ENCODE data around the gene HTRA2.
A peak's percentile ranks its signal among the peaks of the same experiment; 100 is the strongest.

The HTRA2 gene

DNA sequence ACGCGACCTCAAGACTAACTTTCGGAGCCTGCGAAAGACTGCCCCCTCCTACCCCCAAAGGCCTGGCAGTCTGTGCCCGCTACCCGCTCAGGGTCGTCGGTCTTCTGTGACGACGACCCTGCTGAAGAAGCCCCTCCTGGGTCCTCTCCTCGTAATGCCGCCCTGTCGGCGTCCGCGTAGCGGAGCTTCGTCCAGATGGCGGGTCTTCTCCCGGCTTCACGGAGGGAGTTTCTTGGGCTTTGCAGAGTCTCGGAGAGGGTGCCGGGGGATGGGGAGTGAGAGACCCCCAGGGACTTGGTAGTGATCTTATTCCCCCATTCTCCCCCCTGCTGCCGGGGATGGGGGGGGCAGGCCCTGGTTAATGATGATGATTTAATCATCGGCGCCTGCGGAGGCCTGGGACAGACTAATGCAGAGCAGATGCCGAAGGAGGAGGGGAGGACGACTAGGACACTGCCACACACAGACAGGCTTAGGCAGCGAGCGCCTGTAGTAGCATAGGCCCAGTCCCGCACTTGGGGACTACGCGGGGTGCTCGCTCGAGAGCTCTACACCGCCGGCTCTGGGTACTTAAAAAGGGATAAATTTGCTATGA lies 21.7 kb upstream of the HTRA2 start:
- Histone ChIP-seq H3K4me3 (ENCODE audit: insufficient read depth, low read depth, low read length, poor library complexity, severe bottlenecking) (peak overlapping the region; percentile 99), H3K27ac (ENCODE audit: insufficient read depth, low read length, poor library complexity, severe bottlenecking) (peak overlapping the region; percentile 97), H3K4me1 (ENCODE audit: control insufficient read depth, insufficient read depth, low read length, poor library complexity, severe bottlenecking) (peaks cover 25% of the 10 kb centered on the region), H3K36me3 (ENCODE audit: control insufficient read depth, insufficient read depth, low read length) (peaks cover 15% of the 10 kb centered on the region), H3K9me3 (ENCODE audit: control insufficient read depth, low read length) (no peaks in the 10 kb centered on the region), H3K27me3 (replicated peaks; ENCODE audit: control insufficient read depth, insufficient read depth, low read length, poor library complexity, severe bottlenecking) (peaks cover 11% of the 10 kb centered on the region)
- DNase-seq = no peak

DNA sequence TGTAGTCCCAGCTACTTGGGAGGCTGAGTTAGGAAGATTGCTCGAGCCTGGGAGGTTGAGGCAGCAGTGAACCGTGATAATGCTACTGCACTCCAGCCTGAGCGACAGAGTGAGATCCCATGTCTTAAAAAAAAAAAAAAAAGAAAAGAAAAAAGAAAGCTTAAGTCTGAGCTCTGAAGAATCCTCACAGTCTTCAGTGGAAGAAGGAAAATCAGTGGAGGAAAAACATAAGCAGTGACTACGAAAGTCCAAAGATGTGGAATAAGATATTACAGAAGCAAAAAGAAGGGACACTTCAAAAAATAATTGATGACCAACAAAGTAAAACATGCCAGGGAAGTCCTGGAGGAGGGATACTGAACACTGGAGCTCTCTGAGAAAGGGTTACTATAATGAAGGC lies 19.5 kb upstream of the HTRA2 start:
- Histone ChIP-seq H3K4me1 (ENCODE audit: control insufficient read depth, insufficient read depth, low read length, poor library complexity, severe bottlenecking) (peaks cover 38% of the 10 kb centered on the region), H3K4me3 (ENCODE audit: insufficient read depth, low read depth, low read length, poor library complexity, severe bottlenecking) (no peak overlapping the region), H3K9me3 (ENCODE audit: control insufficient read depth, low read length) (no peaks in the 10 kb centered on the region), H3K27me3 (replicated peaks; ENCODE audit: control insufficient read depth, insufficient read depth, low read length, poor library complexity, severe bottlenecking) (peaks cover 15% of the 10 kb centered on the region), H3K27ac (ENCODE audit: insufficient read depth, low read length, poor library complexity, severe bottlenecking) (no peak overlapping the region), H3K36me3 (ENCODE audit: control insufficient read depth, insufficient read depth, low read length) (peaks cover 8% of the 10 kb centered on the region)
- DNase-seq = no peak

DNA sequence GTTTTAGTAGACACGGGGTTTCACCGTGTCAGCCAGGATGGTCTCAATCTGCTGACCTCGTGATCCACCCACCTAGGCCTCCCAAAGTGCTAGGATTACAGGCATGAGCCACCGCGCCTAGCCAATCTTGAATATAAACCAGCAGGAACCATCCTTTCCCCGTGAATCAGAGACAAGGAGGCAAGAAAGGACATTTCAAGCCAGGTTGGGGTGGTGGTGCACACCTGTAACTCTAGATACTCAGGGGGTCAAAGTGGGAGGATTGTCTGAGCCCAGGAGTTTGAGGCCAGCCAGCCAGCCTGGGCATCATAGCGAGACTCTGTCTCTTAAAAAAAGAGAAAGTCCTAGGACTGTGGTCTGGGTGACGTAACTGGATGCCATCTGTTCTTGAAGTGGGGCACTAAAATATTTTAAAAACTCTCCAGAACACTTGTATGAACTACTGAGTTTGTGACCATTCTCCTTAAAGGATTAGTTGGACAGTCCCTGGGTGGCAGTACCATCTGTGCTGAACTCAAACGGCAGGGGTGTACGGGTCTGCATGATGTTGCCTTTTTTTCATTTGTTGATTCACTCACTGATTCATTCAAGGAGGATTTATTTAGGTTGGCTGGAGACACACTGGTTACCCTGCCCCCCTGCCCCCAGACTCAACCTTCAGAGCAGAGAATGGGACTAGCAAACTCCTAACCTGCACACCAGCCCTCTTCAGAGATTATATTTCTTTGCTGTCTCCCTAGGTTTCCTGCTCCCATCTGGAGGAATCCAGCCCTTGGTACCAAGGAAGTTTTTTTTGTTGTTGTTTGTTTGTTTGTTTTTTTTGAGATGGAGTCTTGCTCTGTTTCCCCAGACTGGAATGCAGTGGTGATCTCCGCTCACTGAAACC lies 18.4 kb upstream of the HTRA2 start:
- Histone ChIP-seq H3K9me3 (ENCODE audit: control insufficient read depth, low read length) (no peaks in the 10 kb centered on the region), H3K4me3 (ENCODE audit: insufficient read depth, low read depth, low read length, poor library complexity, severe bottlenecking) (no peak overlapping the region), H3K4me1 (ENCODE audit: control insufficient read depth, insufficient read depth, low read length, poor library complexity, severe bottlenecking) (peaks cover 46% of the 10 kb centered on the region), H3K36me3 (ENCODE audit: control insufficient read depth, insufficient read depth, low read length) (no peaks in the 10 kb centered on the region), H3K27me3 (replicated peaks; ENCODE audit: control insufficient read depth, insufficient read depth, low read length, poor library complexity, severe bottlenecking) (peaks cover 26% of the 10 kb centered on the region), H3K27ac (ENCODE audit: insufficient read depth, low read length, poor library complexity, severe bottlenecking) (no peak overlapping the region)
- DNase-seq = no peak

DNA sequence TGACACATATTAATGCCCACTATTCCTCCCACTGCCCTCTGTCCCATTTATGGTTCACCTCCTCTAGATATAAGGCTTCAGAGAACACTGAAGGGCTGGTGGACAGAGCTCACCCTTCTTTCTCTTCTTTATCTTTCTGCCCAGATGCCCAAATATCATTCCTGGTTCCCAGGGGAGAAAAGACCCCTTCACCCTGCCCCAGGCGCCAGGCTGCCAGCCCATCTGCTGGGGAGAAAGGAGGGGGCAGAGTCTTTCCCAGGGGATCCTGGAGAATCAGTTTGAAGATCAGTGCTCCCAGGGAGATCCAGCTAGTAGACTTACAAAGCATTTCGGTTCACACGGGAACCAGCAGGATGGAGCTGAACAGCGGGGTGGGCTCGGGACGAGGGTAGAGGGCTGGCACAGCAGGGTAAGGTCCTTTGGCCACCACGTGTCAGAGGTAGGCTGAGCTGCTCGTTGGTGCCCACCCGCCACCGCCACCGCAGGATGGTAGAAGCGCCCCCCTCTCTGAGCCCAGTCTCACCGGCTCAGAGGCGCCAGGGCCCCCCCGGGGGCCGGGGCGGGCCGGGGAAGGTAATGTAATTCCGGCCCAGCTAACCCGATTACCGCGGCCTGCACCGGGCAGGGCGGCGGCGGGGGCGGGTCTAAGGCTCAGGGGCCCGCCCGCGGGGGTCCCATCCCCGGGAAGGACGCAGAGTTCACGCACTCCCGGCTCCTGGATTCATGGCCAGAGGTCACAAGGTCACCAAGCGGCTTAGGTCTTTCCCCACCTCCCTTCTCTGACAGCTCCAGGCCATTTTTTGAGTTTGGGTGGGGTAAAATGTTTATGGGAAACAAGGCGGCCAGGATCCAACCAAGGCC lies 16.8 kb upstream of the HTRA2 start:
- no peak for DNase-seq
- H3K9me3 ChIP-seq (ENCODE audit: control insufficient read depth, low read length) = no peaks in the 10 kb centered on the region
- peaks cover 41% of the 10 kb centered on the region for H3K27me3 ChIP-seq (replicated peaks; ENCODE audit: control insufficient read depth, insufficient read depth, low read length, poor library complexity, severe bottlenecking)
- H3K27ac ChIP-seq (ENCODE audit: insufficient read depth, low read length, poor library complexity, severe bottlenecking) = no peak overlapping the region
- no peak overlapping the region for H3K4me3 ChIP-seq (ENCODE audit: insufficient read depth, low read depth, low read length, poor library complexity, severe bottlenecking)
- peaks cover 39% of the 10 kb centered on the region for H3K4me1 ChIP-seq (ENCODE audit: control insufficient read depth, insufficient read depth, low read length, poor library complexity, severe bottlenecking)
- no peaks in the 10 kb centered on the region for H3K36me3 ChIP-seq (ENCODE audit: control insufficient read depth, insufficient read depth, low read length)

DNA sequence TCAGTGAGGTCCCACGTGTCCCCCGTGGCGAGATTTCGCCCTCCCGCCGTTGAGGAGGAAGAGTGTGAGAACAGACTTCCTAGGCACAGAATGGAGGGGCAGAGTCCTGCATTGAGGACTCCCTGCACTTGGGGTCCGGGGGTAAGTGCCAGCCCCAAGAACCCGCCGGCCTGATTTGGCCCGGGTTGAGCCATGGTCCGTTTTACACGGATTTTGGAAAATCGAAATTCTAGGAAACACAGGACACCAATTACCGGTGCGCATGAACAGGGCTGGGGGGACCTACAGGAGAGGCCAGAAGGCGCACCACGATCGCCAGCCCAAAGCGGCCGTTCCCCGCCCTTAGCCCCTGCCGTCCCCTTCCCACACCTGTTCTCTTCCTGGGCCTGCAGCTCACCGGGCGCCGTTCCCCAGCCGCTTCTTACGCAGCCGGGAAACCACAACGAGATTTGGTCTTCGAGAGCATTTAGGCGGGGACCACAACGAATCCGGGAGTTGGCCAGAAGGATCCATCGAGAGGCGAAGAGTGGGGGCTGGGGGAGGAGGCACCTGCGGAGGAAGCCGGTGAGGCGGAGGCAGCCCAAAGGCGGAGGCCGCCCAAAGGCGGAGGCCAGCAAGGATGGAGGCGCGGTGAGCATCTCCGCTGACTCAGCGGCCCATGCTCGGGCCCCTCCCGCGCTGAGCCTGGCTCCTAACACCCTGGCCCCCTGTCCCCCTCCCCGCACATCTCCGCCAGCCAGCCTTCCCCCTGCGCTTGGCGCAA lies 15.9 kb upstream of the HTRA2 start:
- no peak for DNase-seq

DNA sequence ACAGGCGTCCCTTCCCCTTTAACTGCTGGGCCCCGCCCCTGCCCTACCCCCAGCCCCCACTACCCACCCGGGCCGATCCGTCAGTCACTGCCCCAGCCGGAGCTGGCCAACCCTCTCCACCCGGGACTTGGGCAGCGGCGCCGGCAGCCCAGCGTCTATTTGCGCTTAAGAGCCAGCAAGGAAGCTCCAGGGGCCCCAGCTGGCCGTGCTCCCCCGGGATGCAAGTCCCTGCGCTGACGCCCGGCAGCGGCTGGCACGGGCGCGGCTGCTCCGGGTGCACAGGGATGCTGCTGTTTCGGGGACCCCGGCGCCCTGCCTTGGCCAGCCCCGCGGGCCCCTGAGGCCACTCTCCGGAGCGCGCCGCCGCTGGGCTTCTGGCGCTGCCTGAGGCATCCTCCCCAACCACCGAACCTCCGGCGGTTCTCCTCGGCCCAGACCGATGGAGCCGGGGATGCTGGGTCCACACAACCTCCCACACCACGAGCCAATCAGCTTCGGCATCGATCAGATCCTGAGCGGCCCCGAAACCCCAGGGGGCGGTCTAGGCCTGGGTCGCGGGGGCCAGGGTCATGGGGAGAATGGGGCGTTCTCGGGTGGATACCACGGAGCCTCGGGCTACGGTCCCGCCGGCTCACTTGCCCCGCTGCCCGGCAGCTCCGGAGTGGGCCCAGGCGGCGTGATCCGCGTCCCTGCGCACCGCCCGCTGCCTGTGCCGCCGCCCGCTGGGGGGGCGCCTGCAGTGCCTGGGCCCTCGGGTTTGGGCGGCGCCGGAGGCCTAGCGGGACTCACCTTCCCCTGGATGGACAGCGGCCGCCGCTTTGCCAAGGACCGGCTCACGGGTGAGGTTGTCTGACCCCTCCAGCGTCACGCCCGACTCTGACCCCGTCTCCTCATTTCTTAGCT lies 15.1 kb upstream of the HTRA2 start, which contains the start of gene TLX2:
TLX2 (plus strand) TSS at position 83 of the 903 bp plus-strand sequence; CDS start at position 440, 357 bp downstream.
- no peak within 1 kb of the TSS for H3K27ac ChIP-seq (ENCODE audit: insufficient read depth, low read length, poor library complexity, severe bottlenecking)
- H3K27me3 ChIP-seq (replicated peaks; ENCODE audit: control insufficient read depth, insufficient read depth, low read length, poor library complexity, severe bottlenecking) = peaks cover 55% of the 10 kb centered on the region
- no peaks in the 10 kb centered on the region for H3K36me3 ChIP-seq (ENCODE audit: control insufficient read depth, insufficient read depth, low read length)
- H3K9me3 ChIP-seq (ENCODE audit: control insufficient read depth, low read length) = no peaks in the 10 kb centered on the region
- H3K4me1 ChIP-seq (ENCODE audit: control insufficient read depth, insufficient read depth, low read length, poor library complexity, severe bottlenecking) = peaks cover 36% of the 10 kb centered on the region
- no peak for DNase-seq
- peak within 1 kb of the TSS; percentile 58 for H3K4me3 ChIP-seq (ENCODE audit: insufficient read depth, low read depth, low read length, poor library complexity, severe bottlenecking)

More for the DNA sequence above, 15.9 kb upstream of the HTRA2 start:
- Histone ChIP-seq H3K36me3 (ENCODE audit: control insufficient read depth, insufficient read depth, low read length) (no peaks in the 10 kb centered on the region), H3K9me3 (ENCODE audit: control insufficient read depth, low read length) (no peaks in the 10 kb centered on the region), H3K27ac (ENCODE audit: insufficient read depth, low read length, poor library complexity, severe bottlenecking) (no peak overlapping the region), H3K4me1 (ENCODE audit: control insufficient read depth, insufficient read depth, low read length, poor library complexity, severe bottlenecking) (peaks cover 36% of the 10 kb centered on the region), H3K4me3 (ENCODE audit: insufficient read depth, low read depth, low read length, poor library complexity, severe bottlenecking) (peak overlapping the region; percentile 58), H3K27me3 (replicated peaks; ENCODE audit: control insufficient read depth, insufficient read depth, low read length, poor library complexity, severe bottlenecking) (peaks cover 47% of the 10 kb centered on the region)

DNA sequence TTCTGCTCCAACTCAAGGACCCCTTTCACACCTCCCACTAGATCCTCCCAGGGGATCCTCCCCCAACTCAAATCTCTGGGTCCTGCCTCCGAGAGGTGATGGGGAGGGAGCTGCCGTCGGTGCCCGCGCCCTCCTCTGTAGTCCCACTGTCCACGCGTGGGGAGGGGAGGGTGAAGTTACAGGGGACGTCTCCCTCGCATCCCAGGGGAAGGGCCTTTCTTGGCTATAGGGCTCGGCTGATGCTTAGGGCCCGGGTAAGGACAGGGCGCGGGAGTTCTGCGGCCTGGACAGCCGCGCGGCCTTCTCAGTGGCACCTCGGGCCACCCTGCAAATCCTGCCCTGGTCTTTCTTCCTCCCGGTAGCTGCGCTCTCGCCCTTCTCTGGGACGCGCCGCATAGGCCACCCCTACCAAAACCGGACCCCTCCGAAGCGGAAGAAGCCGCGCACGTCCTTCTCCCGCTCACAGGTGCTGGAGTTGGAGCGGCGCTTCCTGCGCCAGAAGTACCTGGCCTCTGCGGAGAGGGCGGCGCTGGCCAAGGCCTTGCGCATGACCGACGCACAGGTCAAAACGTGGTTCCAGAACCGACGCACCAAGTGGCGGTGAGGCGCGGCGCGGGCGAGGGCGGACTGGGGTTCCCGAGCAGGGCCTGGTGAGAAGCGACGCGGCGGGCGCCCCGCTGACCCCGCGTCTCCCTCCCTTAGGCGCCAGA lies 14.3 kb upstream of the HTRA2 start:
- peak overlapping the region; percentile 58 for H3K4me3 ChIP-seq (ENCODE audit: insufficient read depth, low read depth, low read length, poor library complexity, severe bottlenecking)
- H3K27me3 ChIP-seq (replicated peaks; ENCODE audit: control insufficient read depth, insufficient read depth, low read length, poor library complexity, severe bottlenecking) = peaks cover 58% of the 10 kb centered on the region
- no peaks in the 10 kb centered on the region for H3K36me3 ChIP-seq (ENCODE audit: control insufficient read depth, insufficient read depth, low read length)
- H3K9me3 ChIP-seq (ENCODE audit: control insufficient read depth, low read length) = no peaks in the 10 kb centered on the region
- no peak for DNase-seq
- H3K4me1 ChIP-seq (ENCODE audit: control insufficient read depth, insufficient read depth, low read length, poor library complexity, severe bottlenecking) = peaks cover 36% of the 10 kb centered on the region
- no peak overlapping the region for H3K27ac ChIP-seq (ENCODE audit: insufficient read depth, low read length, poor library complexity, severe bottlenecking)

DNA sequence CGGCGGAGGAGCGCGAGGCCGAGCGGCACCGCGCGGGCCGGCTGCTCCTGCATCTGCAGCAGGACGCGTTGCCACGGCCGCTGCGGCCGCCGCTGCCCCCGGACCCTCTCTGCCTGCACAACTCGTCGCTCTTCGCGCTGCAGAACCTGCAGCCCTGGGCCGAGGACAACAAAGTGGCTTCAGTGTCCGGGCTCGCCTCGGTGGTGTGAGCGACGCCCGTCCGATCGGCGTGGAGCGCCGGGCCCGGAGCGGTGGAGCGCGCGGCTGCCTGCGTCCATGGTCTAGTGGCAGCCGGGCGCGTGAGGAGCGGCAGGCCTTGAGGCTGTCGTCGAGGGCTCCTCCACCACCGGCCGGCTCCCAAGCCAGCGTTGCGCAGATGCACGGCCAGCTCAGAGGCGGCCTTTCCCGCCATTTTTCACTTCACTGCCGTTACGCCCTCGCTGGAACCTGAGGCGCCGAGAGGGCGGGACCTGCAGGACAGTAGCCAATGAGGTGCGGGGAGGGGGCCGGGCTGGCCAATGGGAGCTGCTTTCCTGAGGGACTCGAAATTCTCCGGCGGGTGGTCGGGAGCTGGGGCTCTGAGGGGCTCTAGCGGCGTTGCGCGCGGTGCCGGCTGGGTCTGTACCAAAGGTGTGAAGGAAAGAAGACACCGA lies 13.6 kb upstream of the HTRA2 start:
- Histone ChIP-seq H3K4me3 (ENCODE audit: insufficient read depth, low read depth, low read length, poor library complexity, severe bottlenecking) (peak overlapping the region; percentile 58), H3K9me3 (ENCODE audit: control insufficient read depth, low read length) (no peaks in the 10 kb centered on the region), H3K27ac (ENCODE audit: insufficient read depth, low read length, poor library complexity, severe bottlenecking) (no peak overlapping the region), H3K36me3 (ENCODE audit: control insufficient read depth, insufficient read depth, low read length) (no peaks in the 10 kb centered on the region), H3K4me1 (ENCODE audit: control insufficient read depth, insufficient read depth, low read length, poor library complexity, severe bottlenecking) (peaks cover 36% of the 10 kb centered on the region), H3K27me3 (replicated peaks; ENCODE audit: control insufficient read depth, insufficient read depth, low read length, poor library complexity, severe bottlenecking) (peaks cover 58% of the 10 kb centered on the region)
- DNase-seq = peak; percentile 41 to 60 (median 58)
